DND-41 (cell line): Measurements from ENCODE around the gene MTERF4.

Experiments used
- CTCF ChIP-seq: IDR thresholded peaks from 2 replicates; pipeline ENCODE4 v1.5.1; 2012; ENCODE audit warnings: borderline replicate concordance, low read length, moderate library complexity, mild to moderate bottlenecking; ENCODE audit not compliant: poor library complexity, severe bottlenecking; ENCODE audit errors: extremely low read depth
- EZH2 ChIP-seq: IDR thresholded peaks from 3 replicates; pipeline ENCODE4 v1.6.1; 2012; ENCODE audit warnings: borderline replicate concordance, low read depth, mild to moderate bottlenecking, moderate library complexity, low read length, inconsistent platforms; ENCODE audit not compliant: severe bottlenecking

DNA sequence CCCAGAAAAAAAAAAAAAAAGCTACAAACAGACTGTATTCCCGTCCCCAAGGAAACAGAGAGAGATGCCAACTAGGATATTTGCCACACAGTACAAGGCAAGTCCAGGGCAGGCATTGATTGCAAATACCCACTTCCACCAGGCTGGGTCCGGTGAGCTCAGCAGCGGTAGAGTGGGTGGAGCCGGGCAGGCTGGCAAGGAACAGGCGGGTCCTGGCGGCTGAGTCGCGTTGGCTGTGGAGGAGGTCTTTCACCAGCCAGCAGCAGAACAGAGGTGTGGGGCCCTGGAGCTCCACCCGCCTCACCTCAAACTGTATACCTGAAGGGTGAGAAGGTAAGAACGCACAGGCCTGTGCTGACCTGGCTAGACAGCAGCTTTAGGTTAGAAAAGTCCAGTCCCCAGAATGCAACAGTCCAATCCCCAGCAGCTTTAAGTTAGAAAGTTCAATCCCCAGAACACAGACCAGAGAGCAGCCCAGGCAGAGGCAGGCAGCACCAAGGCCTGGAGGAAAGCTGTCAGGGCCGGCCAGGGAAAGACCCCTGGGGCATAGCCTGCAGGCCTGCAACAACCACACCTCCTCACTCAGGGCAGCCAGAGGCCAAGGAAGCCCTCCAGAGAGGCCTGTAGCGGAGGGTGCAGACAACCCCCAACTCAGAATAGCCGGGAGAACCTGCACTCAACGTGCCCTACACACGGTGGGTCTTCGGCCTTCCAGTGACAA is 21.9 kb upstream of the MTERF4 start:
- TF ChIP-seq CTCF (no peak), EZH2 (no peak)
